NT2/D1 (cell line): ENCODE results near the gene PRR7.

ENCODE experiments used
- SUZ12 ChIP-seq: IDR thresholded peaks from 2 replicates; pipeline ENCODE4 v1.6.1; 2011; ENCODE audit not compliant: insufficient read length, insufficient read depth; ENCODE audit errors: extremely low read depth
- YY1 ChIP-seq: IDR thresholded peaks from 2 replicates; pipeline ENCODE4 v1.6.1; 2011; ENCODE audit not compliant: insufficient read length, insufficient read depth
- ZNF274 ChIP-seq: IDR thresholded peaks from 2 replicates; pipeline ENCODE4 v1.6.1; 2011; ENCODE audit warnings: mild to moderate bottlenecking, low read depth, low read length

- no peak for TF ChIP-seq ZNF274
- TF ChIP-seq YY1, result no peak
- no peak for TF ChIP-seq SUZ12
Measured at GRCh38 chr5:177431317-177432142, 15.1 kb upstream of the PRR7 start.
